Measurements from ENCODE around the gene EN2. TPM values are rescaled to one million over a fixed set of nuclear protein-coding genes. Genes with fewer than 3 reads are reported as not detected.

EN2 gene
- total RNA-seq, 1 donor from 2014 or later: not detected

DNA sequence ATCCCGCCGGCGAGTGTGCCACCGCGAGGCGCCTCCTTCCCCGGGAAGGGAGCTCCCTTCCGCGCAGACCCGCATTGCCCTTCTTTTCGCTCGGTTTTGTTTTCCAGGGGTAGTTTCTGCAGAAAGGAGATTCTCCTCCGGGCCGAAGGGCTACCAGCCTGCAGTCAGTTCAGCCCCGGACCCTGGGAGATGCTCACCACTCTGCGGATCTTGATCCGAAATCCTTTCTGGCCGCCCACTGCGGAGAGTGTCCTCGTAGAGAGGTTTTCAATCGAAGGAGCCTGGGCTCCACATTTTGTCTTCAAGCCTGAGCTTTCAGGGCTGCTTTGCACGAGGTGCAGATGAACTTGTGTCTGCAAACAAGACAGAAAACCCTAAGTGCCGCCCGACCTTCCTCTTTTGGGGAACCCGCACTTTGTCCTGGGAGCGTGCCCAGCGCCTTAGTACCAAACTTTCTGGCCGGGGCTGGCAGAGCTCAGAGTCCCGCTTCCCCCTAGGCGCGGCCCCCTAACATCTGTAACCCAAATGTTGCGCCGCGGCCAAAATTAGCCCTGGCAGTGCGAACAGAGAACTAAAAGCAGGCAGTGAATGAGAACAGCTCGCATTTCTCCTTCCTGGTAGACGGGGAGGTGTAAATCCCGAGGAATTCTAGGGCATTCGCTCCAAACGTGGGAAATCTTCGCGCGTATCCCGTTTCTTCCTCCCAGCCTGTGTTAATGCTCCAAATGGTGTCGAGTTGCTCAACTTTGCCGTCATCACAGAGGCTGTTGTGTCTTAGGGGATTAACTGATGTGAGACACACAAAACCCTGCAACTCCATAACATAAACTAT, 6.7 kb upstream of the EN2 start:
- peak; percentile 90 for DNase-seq

DNA sequence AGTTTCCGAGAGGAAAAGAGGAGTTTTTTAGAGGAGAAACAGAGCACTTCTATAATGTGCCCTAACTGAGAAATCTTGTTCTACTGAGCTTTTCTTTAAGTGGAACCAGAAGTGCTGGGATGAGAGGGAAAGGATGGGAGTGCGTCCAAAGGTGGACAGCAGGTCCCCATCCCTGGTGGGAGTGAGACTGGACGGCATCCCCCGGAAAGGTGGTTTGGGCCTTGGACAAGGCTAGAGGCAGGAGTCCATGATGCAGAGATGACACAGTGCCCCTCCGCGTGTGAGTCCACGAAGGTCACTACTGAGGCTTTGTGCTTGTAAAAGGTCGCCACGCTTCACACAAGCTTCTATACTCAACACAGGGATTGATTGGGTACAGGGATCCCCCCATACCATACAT, 6.1 kb upstream of the EN2 start:
- no peak for DNase-seq

DNA sequence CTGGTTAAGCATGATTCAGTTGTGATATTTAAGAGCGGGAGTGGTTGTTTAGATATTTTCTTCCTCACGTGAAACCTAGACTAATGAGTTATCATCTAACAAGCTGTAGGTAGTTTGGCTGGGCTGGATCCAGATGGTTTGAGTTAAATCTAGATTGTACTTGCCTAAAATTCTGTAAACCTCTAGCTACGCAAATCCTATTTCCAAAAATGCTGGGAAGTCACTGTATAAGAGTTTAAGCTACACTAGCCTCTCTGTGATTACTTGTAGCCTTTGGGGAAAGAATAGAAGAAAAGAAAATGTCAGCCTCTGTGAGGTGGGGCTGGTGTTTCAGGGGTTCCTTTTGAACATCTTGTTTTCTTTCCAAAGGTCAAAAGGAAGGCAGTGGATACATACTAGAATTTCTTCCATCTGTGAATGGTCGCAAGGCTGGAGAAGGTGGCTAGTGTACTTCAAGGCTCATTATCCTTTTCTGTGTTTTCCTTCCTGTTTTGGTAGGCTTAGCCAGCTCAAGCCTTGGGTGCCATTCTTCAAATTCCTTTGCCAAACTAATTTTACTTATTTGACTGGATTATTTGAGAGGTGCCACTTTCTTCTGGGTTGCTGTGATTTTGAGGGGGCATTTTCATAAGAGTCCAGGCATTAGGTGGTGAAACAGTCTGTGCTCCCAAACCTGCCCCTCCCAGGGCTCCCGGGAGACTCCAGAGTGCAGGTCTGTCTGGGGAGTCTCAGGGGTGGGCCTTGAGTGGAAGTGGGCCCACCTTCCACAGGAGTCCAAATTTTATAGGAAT, 5.2 kb upstream of the EN2 start:
- no peak for DNase-seq

DNA sequence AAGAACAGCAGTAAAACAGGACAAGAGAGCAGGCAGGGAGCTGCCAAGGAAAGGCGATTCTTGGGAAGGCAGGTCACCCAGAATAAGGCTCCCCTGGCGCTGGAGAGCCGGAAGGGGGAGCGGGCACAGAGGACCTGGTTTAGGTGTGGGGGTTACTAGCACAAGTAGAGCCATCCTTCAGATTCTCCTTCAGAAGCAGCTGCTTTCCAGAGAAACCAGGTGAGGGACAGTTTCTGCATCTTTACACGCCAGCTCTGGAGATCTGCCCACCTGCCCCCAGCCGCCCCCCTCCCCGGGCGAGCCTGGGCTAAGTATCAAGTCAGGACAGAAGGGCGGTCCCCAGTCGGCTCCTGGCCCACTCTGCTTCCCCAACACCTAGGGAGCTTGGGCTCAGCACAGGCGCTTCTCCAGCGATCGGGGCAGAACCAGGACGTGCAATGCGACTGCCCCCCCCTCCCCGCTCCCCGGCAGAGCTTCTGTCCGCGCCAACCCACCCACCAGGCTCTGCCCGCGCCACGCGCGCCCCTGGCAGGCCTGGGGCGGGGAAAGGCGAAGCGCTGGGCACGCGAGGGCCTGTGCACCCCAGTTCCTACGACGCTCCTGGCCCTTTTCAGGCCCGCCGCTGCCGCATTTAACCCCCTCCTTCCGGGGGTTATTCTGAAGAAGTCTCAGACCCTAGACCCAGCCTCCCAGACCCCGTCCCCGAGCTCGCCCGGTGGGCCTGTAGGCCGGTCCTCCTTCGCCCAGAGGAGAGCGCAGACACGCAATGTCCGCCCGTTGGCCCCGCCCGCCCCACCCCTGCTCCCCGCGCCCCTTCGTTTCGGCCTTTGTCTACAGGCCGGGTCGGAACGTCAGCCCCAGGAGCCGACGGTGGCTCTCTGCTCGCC, 4.4 kb upstream of the EN2 start:
- DNase-seq: no peak

DNA sequence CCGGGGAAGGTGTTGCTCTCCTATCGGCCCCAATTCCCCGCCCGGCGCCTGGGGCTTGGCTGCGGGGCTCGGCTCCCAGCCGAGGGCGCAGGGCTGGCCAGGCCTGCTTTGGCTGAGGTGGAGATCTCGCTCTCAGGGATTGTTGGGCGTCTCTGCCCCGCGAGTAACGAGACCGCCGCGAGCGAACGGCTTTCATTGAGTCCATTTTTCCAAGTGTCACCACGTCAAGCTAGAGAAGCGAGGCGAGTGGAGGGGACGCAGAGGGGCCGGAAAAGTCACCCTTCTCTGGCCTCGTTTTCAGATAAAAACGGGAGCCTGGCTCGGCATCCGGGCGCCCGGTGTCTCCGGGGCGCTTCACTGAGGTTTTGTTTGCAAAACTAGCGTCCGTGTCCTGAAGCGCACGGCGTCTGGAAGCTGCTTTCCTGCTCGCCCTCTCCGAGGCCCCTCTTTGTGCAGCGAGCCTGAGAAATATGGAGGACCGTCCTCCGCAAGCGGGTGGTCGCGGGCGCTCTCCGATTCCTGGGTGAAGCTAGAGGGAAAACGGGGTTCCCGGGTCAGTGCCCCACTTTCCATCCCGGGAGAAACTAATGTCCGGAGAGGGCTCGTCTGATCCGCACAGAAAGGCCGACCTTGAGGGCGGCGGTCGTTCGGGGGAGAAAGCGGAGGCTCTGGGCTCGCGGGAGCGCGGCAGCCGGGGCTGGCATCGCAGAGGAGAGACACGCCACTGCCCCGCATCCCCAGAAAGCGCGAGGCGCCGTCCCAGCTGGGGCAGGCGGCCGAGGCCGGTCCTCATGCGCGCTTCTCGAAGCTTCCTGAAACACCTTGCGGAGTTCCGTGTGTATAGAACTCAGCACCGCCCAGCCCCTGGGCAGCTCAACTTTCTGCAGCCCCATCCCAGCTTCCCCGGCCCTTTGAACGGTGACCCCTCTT, 3.5 kb upstream of the EN2 start:
- DNase-seq: peak; percentile 50

DNA sequence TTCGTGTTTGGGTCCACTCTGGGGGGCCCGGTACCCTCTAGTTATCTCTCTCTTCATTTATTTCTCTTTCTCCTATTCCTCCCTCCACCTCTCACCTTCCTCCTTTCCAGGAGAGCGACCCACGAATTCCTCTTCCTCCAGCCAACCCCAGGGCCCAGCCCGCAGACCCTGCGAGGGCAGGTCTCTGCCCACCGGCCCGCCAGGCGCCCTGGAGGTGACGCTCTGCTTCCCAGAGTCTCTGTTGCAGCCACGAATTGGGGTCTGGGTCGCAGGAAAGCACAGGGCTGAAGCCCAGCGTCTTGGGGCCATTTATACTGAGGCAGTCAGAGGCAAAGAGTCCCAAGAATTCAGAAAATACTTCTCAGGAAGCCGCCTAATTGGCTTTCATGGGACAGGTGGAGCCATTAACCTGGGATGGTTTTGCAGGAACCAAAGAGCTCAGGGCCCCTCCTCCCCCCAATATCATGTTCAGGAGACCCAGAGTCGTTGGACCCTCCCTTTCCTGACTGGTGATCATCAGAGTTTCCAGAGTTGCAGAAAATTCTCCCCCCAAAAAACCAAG, 2.7 kb upstream of the EN2 start:
- DNase-seq: no peak

DNA sequence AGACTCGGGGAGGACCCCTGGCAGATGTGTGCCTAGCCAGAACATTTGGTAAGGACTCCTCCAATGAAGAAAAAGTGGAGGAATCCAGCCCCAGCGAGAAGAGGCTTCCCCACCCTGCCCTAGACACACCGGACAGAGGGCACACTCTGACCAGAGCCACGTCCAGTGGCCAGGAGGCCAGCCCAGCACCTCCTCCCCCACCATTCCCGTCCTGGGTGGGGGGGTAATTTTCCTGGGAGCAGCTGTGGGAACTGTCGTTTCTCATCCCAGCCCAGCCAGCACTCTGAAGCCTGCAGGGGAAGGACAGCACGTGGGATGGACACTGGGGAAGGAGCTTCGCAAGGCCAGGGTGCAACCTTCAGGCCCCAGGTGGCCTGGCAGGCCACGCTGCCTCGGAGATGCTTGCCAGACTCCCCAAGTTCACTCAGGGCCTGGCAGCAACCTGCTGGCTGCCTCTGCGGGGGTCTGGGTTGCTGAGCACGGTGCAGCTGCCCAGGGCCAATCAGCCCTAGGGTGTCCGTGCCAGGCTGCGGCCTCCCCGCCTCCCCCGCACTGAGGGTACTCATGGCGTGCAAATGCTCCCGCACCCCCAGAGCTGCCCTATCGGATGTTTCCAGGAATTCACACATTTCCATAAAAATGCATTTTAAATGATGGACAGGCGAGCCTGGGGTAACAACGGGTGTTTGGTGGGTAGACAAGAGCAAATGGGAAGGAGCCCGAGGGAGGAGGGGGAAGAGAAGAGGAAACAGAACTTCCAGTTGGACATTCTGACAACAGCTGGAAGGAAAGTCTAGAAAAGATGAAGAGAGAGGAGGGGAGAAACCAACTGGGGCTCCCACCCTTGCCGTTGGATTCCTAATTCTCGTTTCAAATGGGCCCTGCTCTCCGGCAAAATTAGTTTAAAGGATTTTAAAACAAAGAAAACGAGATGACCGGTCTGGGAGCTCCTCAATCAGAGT, 1.9 kb upstream of the EN2 start:
- DNase-seq: peak; percentile 62

DNA sequence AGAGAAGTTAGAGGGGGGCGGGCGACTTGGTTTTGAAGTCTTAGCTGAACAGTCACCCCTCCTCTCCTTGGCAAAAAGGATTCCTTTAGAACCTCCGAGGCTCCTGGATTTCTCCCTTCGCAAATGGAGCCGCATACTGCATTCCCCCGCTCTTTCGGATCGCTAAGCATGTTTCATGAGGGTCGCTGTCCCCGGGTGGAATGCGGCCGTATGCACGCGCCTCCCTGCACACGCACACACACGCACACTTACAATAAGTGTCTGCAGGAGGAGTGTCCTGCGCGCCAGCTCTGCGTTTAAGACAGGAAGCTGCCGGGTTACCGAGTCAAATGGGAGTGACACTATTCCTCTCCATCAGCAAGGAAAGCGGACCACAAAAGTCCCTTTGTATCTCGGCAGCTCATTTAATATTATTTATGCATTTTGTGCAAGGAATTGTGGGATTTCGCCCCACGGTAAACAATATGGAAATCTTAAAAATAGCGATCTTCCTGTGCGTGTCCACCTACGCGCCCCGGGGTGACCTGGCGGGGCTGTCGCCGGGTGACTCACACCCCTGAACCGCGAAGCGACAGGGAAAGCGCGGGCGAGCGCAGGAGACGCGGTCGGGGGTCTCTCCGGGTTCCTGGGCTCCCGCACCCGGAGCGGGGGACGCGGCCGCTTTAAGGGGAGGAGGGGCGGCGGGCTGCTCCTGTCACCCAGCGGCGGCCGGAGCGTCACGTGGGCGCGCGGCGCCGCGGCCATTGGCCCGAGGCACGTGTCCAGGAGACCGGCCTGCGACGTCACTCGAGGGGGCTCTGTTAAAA, 988 bp upstream of the EN2 start:
- DNase-seq: peak; percentile 88

DNA sequence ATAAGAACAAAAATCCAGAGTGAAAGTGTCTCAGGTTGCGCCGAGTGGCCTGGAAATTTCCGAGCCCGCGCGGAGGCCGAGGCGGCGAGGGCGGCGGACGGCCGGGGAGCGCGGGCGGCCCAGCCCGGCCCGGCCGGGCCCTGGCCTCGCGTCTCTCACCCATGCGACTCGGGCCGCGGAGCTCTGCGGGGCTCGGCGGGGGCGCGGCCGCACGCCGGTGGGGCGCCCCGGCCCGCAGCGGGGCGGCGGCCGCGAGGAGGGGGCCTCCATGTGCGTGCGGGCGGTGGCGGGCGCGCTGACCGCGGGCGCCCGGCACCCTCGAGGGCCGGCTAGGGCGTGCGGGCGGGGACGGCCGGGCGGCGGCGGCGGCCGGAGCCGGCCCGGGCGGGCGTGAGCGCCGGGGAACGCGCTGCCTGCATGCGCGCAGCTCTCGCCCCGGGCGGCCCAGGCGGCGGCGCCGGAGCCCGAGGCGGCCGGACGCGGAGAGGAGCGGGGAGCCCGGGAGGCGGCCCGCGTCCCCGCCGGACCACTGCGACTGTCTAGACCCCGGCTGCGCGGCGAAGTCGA, 302 bp upstream of the EN2 start:
- no peak for DNase-seq

DNA sequence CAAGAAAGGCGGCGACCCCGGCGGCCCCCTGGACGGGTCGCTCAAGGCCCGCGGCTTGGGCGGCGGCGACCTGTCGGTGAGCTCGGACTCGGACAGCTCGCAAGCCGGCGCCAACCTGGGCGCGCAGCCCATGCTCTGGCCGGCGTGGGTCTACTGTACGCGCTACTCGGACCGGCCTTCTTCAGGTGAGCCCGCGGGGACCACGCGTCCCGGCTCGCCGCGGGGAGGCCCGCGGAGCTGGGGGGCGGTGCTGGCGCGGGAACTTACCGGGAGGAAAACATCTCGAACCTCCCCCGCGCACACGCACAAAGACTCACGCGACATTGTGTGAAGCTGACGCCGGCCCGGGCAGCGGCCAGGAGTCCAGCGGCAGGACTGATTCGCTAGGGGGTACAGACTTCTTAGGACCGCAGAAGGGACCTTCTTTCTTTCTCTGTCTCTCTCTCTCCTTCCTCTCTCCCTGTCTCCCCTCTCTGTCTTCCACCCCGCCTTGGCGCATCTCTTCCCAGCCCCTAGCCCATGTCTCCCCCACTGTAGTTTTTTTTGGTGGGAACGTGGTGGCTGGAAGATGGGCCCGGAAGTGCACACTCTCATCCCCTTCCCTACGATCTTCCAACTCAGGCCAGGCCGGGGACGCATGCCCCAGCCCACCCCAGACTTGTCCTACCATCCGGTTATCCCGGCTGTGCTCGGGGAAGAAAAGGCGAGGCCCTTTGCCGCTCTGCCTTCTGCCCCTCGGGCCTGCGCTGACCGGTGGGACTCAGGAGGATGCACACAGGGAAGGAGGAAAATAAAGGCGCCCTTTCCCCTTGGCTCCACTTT, 1.2 kb downstream of the EN2 start:
- no peak for DNase-seq

DNA sequence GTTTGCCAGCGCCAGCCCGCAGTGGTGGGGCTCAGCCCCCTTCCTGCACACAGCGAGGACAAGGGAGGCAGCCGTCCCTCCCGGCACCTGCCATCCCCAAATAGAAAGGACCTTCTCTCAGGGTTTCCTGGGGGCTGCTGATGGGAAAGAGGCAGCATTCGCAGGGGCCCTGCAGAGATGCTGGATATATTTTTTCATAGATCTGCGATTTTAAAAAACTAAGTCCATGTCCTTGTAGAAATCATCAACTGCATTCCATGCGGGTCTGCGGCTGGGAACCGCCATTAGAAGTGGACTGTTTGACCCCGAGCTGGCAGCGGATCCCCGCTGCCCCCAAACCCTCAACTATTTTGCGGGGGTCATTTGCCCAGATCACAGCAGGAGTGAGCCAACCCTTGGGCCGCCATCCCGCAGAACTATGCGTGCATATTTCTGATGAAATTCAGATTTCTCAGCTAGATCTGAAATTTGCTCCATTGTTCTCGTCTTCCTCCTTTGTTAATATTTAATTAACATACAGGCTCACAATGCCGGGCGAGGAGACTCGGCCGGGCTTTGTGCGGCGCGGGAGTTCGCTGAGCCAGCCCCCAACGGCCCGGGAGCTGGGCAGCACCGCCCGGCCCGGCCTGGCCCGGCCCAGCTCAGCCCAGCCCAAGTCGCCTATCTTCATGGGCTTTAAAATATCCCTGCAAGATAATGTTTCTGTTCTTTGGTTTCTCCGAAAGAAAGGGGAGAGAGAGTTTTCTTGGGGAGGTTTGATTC, 2.0 kb downstream of the EN2 start:
- no peak for DNase-seq

DNA sequence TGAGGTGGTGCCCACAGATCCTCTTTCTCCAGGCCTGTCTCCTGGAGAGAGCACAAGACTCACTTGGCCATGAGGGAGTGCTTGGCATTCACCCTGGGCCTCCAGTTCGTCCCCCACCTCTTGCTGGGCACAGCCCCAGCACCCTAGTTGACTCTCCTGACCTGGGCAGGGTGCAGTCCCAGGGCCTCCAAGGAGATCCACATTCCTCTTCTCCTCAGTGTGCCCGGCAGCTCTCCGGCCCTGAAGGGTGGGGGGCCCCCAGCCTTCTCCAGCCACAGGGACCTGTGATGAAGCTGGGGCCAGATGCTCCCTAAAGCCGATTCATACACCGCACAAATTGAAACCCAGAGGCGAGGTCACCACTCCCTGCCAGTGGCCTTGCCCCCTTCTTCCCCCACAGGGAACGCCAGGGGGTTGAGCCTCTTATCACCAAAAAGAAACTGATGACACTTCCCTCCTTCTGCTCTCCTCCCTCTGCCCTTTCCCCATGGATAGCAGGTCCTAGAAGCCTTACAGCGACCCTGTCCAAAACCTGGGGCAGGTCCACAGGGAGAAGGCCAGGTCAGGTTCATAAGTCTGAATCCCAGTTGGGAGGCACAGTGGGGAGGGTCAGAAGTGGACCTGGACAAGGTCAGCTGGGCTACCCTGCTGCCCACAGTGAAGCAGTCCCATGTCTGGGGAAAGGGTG, 3.1 kb downstream of the EN2 start:
- DNase-seq: no peak

DNA sequence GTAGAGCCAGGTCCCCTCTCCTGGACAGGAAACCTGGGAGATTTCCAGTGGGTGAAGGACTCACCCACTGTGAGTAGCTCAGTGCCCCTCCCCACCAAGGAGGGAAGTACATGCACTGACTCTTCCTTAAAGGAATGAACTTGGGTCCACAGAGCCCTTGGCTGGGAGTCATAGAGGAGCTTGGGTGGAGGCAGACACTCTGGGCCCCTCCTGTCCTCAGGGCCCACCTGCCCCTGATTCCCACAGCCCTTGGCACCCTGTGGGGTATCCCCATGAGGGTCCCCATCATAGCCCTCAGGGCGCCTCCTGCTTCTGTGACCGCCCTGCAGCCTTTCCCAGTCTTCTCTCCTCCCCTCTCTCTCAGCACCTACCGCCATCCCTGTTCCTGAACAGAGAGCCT, 3.7 kb downstream of the EN2 start:
- DNase-seq: no peak

DNA sequence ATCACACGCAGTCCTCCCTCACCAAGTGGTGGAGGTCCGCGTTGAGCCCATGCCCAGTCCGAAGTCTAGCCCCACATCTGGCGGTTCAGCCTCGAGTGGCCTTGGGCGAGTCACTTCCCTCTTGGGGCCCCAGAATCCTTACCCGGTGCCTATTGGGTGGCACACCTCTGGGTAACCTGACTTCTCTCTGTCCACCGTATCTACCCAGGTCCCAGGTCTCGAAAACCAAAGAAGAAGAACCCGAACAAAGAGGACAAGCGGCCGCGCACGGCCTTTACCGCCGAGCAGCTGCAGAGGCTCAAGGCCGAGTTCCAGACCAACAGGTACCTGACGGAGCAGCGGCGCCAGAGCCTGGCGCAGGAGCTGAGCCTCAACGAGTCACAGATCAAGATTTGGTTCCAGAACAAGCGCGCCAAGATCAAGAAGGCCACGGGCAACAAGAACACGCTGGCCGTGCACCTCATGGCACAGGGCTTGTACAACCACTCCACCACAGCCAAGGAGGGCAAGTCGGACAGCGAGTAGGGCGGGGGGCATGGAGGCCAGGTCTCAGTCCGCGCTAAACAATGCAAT, 4.3 kb downstream of the EN2 start:
- DNase-seq: no peak

DNA sequence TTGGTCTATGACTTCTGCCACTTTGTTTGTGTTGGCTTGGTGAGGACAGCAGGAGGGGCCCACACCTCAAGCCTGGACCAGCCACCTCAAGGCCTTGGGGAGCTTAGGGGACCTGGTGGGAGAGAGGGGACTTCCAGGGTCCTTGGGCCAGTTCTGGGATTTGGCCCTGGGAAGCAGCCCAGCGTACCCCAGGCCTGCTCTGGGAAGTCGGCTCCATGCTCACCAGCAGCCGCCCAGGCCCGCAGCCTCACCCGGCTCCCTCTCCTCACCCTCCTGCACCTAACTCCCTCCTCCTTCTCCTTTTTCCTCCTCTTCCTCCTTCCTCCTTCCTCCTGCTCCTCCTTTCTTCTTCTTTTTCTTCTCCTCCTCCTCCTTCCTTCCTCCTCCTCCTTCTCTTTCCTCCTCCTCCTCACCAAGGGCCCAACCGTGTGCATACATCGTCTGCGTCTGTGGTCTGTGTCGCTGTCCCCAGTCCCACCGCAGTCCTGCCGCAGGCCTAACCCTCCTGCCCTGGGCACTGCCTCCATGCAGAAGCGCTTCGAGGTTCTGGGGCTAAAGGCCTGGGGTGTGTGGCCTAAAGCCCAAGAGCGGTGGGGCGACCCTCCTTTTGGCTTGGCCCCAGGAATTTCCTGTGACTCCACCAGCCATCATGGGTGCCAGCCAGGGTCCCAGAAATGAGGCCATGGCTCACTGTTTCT, 5.3 kb downstream of the EN2 start:
- no peak for DNase-seq

All from tongue (tissue), 2 donors.